ENCODE data around the gene CDK7. TPM values are rescaled to one million over a fixed set of nuclear protein-coding genes. Genes with fewer than 3 reads are reported as not detected.

Gene CDK7
- total RNA-seq, 1 donor from 2014 or later, result 21.1 TPM

- no peak for DNase-seq (ENCODE audit: low spot score)
Observed at GRCh38 chr5:69292306-69292705, 57.6 kb downstream of the CDK7 start.

DNA sequence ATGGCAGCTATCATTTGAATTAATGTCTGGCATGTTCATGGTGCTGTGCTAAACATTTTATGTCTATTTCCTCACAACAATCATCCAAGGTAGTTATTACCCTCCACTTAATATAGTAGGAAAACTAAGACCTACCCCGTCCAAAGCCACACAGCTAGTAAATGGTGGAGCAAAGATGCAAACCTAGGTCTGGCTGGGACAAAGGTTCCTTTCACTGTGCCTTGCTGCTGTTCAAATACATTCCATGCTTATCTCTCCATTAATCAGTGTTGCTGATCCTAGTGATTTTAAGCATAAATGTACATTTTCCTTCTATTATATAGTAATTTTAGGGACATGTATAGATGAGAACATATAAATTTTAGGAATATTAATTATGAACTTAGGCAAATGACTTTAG, 59.2 kb downstream of the CDK7 start:
- DNase-seq (ENCODE audit: low spot score), result no peak

- DNase-seq (ENCODE audit: low spot score), result no peak
Observed at GRCh38 chr5:69295088-69295754, 60.5 kb downstream of the CDK7 start.

DNA sequence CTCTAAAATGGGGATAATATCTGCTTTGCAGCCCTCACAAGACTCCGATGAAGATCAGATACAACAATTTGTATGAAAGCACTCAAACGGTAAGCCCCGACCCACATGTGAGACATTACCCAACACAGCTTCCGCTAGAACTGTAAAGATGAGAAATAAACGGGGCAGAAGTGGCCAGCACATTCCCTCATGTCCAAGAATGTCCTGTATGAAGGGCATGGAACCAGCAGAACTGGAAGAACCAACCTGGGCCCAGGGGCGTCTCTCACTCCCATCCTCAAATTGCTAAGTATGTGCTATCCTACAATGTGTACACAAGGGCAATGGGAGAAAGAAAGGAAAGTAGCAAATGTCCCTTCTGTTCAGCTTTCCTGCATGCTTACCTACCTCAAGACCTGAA, 64.9 kb downstream of the CDK7 start:
- DNase-seq (ENCODE audit: low spot score), result no peak

- DNase-seq (ENCODE audit: low spot score), result no peak
Observed at GRCh38 chr5:69300537-69301203, 66.0 kb downstream of the CDK7 start.

DNA sequence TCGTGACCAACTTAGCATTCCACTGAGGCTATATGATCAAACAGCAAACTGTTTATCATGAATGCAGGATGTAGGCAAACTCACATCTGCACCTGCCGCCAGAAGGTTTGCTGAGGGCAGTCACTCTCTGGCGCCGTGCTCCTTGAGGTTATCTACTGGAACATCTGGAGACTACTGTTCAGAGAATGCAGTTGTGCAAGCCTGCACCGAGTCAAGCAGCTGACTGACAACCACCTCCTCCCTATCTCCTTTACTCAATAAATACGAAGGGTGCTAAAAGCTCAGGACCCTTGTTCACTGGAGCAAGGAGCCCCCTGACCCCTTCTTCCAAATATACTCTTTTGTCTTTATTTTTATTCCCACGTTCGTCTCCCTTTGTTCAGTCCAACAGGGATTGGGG, 70.8 kb downstream of the CDK7 start:
- no peak for DNase-seq (ENCODE audit: low spot score)

GRCh38 chr5:69308046-69308553, 73.4 kb downstream of the CDK7 start:
- DNase-seq (ENCODE audit: low spot score), result no peak

DNA sequence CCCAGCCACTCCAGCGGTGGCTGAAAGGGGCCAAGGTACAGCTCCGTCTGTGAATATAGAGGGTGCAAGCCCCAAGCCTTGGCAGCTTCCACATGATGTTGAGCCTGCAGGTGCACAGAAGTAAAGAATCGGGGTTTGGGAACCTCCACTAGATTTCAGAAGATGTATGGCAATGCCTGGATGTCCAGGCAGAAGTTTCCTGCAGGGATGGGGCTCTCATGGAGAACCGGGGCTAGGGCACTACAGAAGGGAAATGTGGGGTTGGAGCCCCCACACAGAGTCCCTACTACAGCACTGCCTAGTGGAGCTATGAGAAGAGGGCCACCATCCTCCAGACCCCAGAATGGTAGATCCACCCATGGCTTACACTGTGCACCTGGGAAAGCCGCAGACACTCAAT, 74.7 kb downstream of the CDK7 start:
- no peak for DNase-seq (ENCODE audit: low spot score)

- no peak for DNase-seq (ENCODE audit: low spot score)
Observed at GRCh38 chr5:69312459-69313160, 77.9 kb downstream of the CDK7 start.

- DNase-seq (ENCODE audit: low spot score), result no peak
Observed at GRCh38 chr5:69313428-69313827, 78.7 kb downstream of the CDK7 start.

DNA sequence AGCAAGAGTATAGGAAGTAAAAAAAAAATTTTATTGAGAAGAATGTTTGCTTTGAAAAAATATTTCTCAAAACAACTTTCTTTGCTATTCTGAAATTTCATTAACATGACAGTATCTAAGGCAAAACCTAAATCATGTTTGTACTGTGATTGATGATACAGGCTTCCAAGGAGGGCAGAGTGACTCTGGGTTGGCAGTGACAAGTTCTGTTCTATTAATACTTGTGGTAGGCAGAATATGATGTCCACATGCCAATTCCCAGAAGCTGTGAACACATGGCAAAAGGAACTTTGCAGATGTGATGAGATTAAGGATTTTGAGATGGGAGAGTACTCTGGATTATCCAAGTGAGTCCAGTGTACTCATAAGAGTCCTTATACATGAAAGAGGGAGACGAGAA, 81.3 kb downstream of the CDK7 start:
- no peak for DNase-seq (ENCODE audit: low spot score)

GRCh38 chr5:69317391-69317790, 82.7 kb downstream of the CDK7 start:
- no peak for DNase-seq (ENCODE audit: low spot score)

DNA sequence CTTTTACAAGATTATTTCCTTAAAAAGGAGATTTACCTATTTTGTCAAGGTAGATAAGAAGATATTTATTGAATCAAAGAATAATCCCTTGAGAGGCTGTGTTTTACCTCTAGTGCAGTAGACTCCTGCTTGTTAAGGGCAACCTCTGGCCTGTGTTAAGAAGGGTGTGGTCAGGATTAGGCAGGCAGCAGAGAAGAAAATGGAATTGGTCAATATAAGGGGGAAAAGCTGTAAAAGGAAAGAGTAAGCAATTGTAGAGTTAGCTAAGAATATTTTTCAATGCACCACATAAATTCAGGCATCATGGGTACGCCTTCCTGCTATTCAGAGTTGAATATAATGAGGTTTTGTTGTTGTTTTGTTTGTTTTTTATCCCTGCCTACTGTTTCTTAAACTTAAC, 91.7 kb downstream of the CDK7 start:
- DNase-seq (ENCODE audit: low spot score), result no peak

Other genes with a start within 250 kb of the CDK7 start
- gene SLC30A5, start 140.9 kb upstream of the CDK7 start, total RNA-seq, result 60.5 TPM
- 8.1 TPM for gene CCNB1, start 67.7 kb upstream of the CDK7 start, total RNA-seq
- 1.8 TPM for gene CENPH, start 45.3 kb upstream of the CDK7 start, total RNA-seq
- 12.3 TPM for gene CCDC125, start 97.9 kb downstream of the CDK7 start, total RNA-seq
- 32.4 TPM for gene AK6, start 134.6 kb downstream of the CDK7 start, total RNA-seq
- 31.7 TPM for gene TAF9, start 134.6 kb downstream of the CDK7 start, total RNA-seq
- 20.0 TPM for gene RAD17, start 134.9 kb downstream of the CDK7 start, total RNA-seq
- 47.1 TPM for gene MARVELD2, start 180.2 kb downstream of the CDK7 start, total RNA-seq

Measured in mucosa of gallbladder (tissue), 1 donor.